Tibial nerve (tissue), 3 donors: Measurements from ENCODE around the gene OR5T3.
"Not testable (repeated sequence)": the region's sequence is repeated elsewhere in the genome, so short reads cannot be mapped to it uniquely, and the experiment has no call there.

Source experiments
- CTCF ChIP-seq, 5 experiments: fragments of 200-600 bp in 3 of 5; fragments of 450-650 bp in 2 of 5; sonication (generic) in 3 of 5; IDR thresholded peaks; one replicate each; pipeline ENCODE4 v1.5.1; 2016 to 2019; ENCODE audit warnings: antibody characterized with exemption in 5 of 5, mild to moderate bottlenecking in 3 of 5, moderate library complexity in 2 of 5
- POLR2A ChIP-seq, 2 donors: fragments of 450-650 bp; IDR thresholded peaks; one replicate each; pipeline ENCODE4 v1.6.1; 2017; ENCODE audit warnings: antibody characterized with exemption in 2 of 2, mild to moderate bottlenecking in 2 of 2, moderate library complexity in 2 of 2

- TF ChIP-seq CTCF, POLR2A (IDR thresholded peaks at IDR 0.05): not testable (repeated sequence)
Measured at GRCh38 chr11:56219735-56220134, 32.3 kb upstream of the OR5T3 start.
